Fibroblast of skin of back (primary cell): ENCODE results near the gene SEC63.
A peak's percentile ranks its signal among the peaks of the same experiment; 100 is the strongest.
"Not testable (repeated sequence)": the region's sequence is repeated elsewhere in the genome, so short reads cannot be mapped to it uniquely, and the experiment has no call there.

Source experiments
- DNase-seq: peaks from one replicate; pipeline ENCODE4 v3.0.0-alpha.2; 2013

The SEC63 gene

DNA sequence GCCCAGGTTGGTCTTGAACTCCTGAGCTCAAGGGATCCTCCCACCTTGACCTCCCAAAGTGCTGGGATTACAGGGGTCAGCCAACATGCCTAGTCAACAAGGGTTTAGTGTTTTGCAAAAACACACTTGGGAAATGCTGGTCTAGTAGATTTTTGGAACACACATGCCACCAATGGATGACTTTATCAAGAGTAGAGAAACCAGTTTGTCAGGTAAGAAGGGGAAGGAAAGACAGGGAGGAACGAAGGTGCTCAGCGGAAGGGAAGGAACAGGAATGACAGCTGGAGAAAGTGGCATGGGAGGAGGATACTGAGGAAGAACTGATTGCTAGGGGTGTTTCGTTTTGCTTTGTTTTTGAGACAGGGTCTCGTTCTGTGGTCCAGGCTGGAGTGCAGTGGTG lies 15.6 kb upstream of the SEC63 start:
- DNase-seq, result no peak

DNA sequence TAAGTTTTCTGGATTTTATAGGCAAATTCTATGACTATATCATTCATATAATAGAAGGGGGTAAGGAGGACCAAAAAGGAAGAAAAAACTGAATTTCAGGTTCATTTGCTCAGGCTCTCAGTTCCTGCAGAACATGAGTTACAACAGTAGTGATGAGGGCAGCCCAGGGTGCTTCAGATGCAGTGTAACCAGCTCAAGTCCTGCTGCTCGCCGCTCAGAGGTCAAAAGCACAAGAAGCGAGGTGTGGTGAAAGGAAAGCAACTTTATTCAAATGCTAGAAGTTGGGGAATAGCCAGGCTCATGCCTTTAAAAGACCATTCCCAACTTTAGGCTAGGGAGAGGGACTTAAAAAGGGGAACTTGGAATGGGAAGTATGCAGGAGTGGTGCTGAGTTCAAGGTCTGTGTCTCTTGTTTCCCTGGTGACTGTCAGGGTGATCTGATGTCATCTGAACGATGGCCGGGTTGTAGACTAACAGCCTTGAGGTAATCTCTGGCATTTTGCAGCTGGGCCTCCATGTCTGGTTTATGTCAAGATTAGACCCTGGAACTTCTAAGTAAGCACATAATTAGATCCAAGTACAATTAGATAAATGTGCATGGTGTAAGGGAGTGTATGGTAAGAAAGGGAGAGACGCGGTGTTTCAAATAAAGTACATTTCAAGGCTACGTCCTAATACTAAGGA lies 14.5 kb upstream of the SEC63 start:
- no peak for DNase-seq

DNA sequence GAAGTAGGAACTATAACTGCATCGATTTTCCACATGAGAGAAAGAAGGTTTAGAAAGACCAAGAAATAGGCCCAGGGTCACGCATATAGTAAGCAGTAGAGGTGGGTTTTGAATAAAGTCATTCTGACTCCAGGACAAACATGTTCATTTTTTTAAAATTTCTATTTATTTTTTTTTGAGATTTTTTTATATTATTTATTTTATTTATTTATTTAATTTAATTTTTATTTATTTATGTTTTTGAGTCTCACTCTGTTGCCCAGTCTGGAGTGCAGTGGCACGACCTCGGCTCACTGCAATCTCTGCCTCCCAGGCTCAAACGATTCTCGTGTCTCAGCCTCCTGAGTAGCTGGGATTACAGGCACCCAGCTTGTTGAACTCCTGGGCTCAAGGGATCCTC lies 13.2 kb upstream of the SEC63 start:
- DNase-seq, result no peak

DNA sequence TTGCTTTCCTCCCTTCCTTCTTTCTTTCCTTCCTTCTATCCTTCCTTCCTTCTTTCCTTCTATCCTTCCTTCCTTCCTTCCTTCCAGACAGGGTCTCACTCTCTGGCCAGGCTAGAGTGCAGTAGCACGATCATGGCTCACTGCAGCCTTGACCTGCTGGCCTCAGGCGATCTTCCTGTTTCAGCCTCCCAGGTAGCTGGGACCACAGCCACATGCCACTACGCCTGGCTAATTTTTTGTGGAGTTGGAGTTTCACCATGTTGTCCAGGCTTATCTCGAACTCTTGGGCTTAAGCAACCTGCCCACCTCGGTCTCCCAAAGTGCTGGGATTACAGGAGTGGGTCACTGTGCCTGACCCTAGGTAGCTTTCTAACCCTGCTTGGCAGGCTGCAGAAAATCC lies 12.2 kb upstream of the SEC63 start:
- no peak for DNase-seq

DNA sequence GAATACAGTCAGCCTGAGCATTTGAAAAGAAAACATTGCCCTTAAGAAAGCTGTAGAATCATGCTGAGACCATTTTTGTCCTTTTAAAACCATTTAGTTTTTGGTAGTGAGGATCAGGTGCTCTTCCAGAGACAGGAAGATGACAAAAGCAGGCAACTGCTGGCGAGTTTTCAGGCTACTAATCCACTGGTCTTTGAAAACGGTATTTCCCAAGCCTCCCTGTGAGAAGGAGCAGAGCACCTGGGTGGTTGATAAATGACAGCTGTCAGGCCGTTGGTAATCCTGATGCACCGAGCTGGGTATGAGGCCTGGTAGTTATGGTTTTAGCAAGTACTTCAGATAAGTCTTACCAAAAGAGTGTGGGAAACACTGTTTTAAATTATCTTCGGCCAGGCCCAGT lies 10.1 kb upstream of the SEC63 start:
- DNase-seq, result no peak

DNA sequence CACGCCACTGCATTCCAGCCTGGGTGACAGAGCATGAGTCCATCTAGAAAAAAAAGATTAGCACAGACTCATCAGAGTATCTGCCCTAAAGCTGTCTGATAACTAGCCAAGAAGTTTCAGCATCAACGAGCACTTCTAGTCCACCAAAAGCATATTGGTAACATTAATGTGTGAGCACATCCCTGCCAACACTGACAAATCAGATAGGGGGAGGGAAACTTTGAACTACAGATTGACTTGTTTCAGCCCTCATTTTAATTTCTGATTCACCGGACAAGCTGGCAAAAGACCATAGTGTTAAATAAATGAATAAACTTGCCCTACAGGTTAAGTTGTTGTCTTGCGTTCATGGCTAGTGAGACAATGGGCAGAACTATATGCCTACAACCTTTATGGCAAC lies 7.7 kb upstream of the SEC63 start:
- DNase-seq, result no peak

DNA sequence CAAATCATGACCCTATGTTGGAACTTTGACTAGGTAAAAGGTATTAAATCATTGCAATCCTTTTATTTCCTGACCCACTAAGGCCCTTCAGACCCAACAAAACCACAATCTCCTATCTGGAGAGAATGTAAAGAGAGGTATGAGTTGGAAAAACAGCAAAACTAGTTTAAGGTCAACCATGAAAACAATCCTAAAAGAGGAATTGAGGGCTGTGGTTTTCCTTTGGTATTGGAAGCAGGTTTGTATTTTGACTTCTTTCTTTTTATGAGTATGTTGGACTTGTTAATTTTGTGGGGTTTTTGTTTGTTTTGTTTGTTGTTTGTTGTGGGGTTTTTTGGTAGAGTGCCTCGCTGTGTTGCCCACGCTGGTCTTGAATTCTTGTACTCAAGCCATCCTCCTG lies 4.7 kb upstream of the SEC63 start:
- no peak for DNase-seq

DNA sequence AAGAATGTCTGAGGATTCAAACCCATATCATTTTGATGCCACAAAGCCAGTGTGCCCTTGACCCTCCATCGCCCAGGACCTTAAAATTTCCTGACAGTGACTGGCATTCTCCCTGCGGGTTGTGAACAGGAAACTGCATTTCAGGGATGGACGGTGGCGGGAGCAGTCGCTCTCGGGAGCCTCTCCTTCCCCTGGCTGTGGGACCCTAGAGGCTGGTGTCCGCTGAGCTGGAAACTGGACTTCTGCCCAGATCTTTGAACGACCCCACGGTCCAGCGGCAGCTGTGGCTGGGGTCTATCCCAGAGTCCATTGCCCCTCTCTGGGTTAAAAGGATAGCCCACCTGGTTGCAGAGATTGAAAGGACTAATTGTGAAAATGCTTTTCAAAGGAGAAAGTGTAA lies 1.4 kb upstream of the SEC63 start:
- DNase-seq, result no peak

DNA sequence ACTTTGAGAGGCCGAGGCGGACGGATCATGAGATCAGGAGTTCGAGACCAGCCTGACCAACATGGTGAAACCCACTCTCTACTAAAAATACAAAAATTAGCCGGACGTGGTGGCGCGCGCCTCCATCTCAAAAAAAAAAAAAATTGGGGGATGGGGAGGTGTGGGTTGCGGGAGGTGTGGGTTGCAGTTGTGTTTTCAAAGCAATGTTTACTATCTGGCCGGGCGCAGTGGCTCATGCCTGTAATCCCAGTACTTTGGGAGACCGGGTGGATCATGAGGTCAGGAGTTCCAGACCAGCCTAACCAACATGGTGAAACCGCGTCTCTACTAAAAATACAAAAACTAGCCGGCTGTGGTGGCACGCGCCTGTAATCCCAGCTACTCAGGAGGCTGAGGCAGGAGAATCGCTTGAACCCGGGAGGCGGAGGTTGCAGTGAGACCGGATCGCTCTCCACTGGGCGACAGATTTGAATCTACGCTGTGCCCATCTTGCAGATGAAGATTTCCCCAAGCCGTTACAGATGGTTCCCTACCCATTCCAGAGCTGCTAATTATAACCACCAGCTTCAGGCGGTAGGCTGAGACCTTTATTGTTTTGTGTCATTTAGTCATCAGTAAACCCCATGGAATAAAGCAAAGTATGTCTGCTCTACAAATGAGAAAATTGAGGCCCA lies 818 bp upstream of the SEC63 start:
- not testable (repeated sequence) for DNase-seq

DNA sequence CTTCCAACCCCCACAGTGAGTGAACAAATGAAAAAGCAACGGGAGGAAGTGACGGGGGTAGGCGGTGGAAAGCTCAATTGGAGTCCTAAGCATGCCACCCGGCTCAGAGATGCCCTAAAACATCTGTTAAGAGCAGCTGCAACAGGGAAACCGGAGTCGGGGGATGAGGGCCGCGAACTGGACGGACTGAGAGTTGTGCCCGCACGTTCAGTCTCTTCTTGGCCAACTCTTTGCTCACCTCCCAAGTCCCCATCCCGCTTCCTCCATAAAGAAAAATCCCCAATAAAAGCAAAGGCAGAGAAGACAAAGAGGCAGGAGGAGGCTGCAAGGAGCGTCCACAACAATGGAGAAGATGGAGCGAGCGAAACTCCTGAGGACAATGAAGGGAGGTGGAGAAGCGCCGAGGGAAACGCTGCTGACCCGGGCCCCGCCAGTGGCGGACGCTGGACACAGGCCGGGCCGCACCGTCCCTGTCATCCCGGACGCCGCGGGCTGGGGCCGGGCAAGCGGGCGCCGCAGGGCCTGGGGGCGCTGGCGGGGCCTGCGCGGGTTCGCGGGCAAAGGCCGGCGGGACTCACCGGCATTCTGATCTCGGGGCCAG lies 600 bp downstream of the SEC63 start:
- DNase-seq, result peak; percentile 77

DNA sequence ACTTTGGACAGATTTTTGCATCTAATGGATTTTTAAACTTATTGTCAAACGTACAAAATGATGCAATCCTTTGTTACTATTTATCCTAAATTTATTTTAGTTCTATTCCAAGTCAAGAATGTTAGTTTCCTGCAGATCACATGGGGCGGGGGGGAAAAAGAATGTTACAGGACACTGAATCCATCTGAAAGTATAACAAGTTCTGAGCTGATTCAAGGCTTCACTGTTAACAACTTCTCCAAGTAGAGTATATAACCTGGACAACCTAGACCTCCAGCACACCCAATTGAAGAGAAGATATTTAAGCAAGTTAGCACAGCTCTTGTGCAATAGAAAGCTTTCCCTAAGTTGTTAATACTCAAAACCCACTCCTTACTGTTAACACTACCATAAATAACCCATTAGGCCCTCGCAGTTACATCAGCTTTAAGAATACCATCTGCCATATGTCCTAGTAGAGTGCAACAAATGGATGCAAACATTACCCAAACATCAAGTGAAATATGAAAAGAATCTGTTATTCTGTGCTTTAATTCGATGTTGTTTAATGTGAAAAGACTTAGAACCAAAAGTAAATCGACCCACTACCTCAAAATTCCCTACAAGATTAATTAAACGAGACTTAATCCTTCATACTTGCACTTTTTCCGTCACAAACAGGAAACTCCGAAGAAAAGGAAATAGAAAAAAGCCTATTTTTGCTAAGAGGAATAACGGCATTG lies 1.3 kb downstream of the SEC63 start:
- peak; percentile 41 for DNase-seq

DNA sequence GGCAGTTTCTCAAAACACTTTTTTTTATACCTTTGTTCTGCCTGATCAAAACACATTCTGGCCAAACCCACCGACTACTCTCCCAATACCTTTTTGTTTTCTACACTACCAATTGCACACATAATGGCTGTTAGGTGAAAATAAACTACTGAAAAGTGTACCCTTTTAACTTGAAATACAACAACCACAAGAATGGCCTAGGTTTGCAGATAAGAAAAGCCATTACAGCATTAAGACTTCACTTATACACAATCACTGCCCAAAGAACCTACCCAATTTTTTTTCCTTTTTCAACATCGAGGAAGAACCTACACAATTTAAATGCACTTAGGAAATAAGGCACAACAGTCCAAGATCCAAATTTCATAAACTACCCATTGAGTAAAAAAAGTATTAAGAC lies 1.8 kb downstream of the SEC63 start:
- no peak for DNase-seq

DNA sequence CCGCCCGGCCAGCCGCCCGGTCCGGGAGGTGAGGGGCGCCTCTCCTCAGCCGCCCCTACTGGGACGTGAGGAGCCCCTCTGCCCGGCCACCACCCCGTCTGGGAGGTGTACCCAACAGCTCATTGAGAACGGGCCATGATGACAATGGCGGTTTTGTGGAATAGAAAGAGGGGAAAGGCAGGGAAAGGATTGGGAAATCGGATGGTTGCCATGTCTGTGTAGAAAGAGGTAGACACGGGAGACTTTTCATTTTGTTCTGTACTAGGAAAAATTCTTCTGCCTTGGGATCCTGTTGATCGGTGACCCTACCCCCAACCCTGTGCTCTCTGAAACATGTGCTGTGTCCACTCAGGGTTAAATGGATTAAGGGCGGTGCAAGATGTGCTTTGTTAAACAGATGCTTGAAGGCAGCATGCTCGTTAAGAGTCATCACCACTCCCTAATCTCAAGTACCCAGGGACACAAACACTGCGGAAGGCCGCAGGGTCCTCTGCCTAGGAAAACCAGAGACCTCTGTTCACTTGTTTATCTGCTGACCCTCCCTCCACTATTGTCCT lies 4.1 kb downstream of the SEC63 start:
- DNase-seq, result not testable (repeated sequence)

DNA sequence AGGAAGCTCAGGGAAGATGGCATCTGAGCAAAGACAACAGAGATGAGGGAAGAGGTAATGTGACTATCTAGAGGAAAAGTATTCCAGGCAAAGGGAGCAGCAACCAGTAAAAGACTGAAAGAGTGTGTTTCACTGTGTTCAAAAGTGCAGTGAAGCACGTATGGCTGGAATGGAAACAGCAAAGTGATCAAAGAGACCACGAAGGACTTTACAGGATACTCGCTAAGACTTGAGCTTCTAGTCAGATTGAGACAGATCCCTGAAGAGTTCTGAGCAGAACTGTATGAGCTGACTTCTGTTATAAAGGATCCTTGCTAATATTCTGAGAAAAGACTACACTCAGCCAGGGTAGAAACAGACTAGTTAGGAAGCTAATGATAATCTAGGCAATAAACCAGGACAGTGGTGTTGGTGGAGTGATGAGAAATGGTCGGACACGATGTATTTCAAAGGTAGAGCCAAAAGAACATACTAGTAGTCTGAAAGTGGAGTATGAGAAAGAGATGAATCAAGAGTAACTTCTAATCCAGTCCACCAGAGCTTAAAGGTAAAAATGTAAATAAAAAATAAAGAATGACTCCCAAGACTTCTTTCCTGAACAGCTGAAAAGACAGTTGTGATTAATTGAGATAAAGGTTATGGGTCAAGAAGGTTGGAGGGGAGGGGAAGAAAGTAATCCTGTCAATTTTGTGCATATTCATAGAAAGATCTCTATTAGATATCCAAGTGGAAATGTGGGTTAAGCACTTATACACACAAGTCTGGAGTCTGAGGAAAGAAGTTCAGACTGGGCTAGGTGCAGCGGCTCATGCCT lies 14.2 kb downstream of the SEC63 start:
- DNase-seq, result no peak

DNA sequence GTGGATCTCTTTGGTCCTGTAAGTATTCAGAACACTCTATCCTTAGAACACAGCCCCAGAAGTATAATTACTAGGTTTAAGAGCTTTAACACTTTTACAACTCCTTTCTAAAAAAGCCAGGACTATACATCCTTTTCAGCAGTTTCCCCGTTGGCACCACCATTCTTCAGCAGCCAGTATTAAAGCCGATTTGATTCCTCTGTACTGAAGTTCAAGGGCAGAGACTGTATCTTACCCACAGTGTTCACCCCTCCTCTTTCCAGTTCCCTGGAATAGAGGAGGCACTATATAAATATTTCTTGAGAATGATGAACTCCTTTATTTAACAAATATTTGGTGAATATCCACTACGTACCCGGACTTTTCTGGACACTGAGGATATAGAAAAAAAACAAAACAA lies 15.9 kb downstream of the SEC63 start:
- no peak for DNase-seq

DNA sequence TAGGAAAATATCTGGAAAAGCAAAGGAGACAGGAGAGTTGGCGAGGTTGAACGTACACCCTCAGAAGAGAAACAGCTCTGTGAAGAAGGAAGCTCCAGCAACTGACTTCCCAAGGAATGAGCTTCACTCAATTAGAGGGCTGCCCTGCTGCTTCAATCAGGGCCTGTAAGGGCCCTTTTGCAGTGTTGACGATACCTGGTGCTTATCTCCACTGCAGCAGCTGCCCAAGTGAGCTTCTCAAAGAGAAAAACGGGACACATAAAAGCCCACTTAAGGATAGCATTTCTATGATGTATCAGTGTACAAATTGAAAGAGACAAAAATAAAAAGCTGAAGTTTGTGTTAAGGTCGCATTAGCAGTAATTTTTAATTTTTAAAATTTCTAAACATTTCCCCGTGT lies 16.4 kb downstream of the SEC63 start:
- DNase-seq, result no peak

DNA sequence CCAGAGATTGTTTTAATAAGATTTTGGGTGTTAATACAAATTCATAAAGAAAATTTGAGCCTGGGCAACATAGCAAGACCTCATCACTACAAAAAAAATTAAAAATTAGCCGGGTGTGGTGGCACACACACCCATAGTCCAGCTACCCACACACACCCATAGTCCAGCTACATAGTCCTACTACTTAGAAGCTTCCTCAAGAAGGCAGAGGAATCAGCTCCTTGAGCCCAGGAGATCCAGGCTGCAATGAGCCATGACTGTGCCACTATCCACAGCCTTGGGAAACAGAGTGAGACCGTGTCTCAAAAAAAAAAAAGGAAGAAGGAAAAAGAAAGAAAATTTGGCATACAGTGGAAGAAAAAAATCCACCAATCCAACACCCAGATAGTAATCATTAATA lies 16.8 kb downstream of the SEC63 start:
- DNase-seq, result no peak

DNA sequence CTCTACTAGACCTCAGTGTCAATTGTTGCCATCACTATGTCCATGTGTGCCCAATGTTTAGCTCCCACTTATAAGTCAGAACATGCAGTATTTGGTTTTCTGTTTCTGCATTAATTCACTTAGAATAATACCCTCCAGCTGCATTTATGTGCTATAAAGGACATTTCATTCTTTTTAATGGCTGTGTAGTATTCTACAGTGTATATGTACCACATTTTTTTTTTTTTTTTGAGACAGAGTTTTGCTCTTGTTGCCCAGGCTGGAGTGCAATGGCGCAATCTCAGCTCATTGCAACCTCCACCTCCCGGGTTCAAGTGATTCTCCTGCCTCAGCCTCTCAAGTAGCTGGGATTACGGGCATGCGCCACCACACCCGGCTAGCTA lies 21.1 kb downstream of the SEC63 start:
- DNase-seq, result not testable (repeated sequence)

DNA sequence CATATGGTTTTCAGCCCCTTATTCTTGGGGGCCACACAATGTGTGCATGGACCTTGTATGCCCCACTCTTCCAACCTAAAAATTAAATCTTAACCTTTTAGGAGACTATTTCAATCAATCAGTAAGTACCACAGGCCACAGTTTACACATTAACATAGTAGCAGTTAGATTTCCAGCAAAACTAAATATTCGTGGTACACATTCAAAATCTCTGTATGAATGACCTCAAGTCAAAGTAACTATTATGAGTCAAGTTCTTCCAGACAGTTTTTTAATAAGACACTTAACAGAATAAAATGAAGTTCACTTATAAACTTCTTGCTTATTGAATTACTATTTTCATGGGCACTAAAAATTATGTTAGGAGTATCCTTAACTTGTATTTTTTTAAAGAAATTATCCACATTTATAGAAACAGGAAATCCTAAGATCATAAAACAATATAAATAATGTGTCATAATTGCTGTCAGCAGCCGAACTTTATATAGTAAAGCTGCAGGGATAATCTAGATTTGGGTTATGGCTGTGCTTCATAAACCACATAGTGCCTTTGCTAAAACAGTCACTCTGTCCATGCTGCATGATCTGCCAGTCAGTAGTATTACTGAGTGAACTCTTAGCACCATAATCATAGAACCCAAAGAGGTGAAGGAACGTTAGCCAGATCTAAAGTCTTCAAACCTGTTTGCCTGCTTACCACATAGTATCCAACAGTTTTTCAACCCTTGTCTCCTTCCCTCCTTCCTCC lies 21.7 kb downstream of the SEC63 start:
- DNase-seq, result no peak

DNA sequence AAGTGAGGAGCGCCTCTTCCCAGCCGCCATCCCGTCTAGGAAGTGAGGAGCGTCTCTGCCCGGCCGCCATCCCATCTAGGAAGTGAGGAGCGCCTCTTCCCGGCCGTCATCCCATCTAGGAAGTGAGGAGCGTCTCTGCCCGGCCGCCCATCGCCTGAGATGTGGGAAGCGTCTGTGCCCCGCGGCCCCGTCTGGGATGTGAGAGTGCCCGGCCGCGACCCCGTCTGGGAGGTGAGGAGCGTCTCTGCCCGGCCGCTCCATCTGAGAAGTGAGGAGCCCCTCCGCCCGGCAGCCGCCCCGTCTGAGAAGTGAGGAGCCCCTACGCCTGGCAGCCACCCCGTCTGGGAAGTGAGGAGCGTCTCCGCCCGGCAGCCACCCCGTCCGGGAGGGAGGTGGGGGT lies 23.8 kb downstream of the SEC63 start:
- DNase-seq, result not testable (repeated sequence)

DNA sequence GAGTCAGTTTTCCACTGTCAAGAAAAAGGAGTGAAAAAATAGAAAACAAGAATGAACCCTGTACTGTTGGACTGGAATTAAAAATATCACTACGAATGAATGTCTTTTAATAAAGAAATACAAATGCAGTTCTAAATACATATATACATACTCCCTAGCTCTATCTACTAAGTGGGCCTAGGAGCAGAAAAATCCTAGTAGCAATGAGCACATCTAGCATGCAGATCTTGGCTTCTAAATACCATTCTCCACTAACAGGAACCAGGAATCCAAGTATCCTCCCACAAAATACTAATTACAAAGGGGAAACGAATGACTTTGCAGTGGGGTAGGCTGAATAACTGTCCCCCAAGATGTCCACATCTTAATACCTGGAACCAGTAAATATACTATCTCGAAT lies 25.4 kb downstream of the SEC63 start:
- DNase-seq, result no peak

DNA sequence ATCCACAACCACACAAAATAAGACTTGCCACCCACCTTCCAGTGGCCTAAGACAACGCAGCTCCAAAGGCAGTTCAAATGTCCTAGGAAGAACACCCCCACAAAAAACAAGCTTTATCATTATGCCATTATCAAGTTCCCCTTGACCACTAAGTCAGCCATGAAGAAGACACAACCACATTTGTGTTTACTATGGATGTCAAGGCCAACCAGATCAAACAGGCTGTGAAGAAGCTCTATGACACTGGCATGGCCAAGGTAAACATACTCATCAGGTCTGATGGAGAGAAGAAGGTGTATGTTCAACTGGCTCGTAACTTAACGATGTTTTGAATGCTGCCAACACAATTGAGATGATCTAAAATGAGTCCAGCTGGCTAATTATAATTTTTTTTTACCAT lies 26.1 kb downstream of the SEC63 start:
- no peak for DNase-seq
